ENCODE measurements around the gene SCN10A.

- TF ChIP-seq CTCF (conservative IDR thresholded peaks at IDR 0.05; ENCODE audit: low read depth in 2 of 2) (no peak), REST (IDR thresholded peaks at IDR 0.05; ENCODE audit: unreplicated experiment) (no peak)
Measured at GRCh38 chr3:38689346-38689745, 126.7 kb downstream of the SCN10A start.
